ENCODE data around the gene DHX15.

DNA sequence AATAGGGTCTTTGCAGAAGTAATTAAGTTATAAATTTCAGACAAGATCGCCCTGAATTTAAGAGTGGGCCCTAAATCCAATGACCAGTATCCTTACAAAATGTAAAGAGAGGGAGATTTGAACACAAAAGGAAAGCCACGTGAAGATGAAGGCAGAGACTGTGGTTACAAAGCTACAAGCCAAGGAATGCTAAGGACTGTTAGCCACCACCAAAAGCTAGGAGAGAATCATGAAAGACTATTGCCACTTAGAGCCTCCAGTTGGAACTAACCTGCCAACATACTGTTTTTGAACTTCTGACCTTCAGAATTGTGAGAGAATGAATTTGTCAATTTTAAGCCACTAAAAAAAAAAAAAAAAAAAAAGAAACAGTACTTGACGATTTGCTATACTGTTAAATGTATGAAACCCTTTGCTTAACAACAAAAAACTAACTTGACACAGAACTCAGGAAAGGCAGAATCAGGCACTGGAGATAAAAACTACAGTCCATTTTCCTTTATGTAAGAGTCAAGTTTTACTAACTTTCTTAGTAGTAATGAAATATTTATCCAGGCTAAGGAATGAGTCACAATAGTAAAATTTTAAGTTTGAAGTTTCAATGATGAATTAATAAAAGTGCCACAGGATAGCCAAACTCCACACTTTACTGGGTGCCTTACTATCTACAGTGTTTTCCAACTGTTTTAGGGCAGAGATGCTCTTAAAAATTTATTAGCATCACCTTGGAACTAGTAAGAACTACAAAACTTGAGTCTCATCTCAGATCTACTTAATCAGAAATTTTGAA, 25.1 kb downstream of the DHX15 start:
- TF ChIP-seq ZNF384 (IDR thresholded peaks at IDR 0.05) (no peak), SP1 (IDR thresholded peaks at IDR 0.05) (no peak)
